KOPT-K1 (cell line): ENCODE results near the gene EHD4.

Experiments used
- H3K27ac ChIP-seq: fragments of 200-600 bp; sonication (generic); 2 replicates; pipeline ENCODE4 v1.5.1; 2016; ENCODE audit warnings: antibody characterized with exemption, mild to moderate bottlenecking, low read depth, low read length; ENCODE audit not compliant: poor library complexity, severe bottlenecking
- H3K36me3 ChIP-seq: fragments of 200-600 bp; sonication (generic); 2 replicates; pipeline ENCODE4 v1.5.1; 2017; ENCODE audit warnings: antibody characterized with exemption, mild to moderate bottlenecking, low read length, moderate library complexity; ENCODE audit not compliant: insufficient read depth
- H3K9me3 ChIP-seq: fragments of 200-600 bp; sonication (generic); 2 replicates; pipeline ENCODE4 v1.5.1; 2017; ENCODE audit warnings: antibody characterized with exemption, low read length, mild to moderate bottlenecking; ENCODE audit not compliant: insufficient read depth, poor library complexity, severe bottlenecking

EHD4 gene

GRCh38 chr15:41988896-41989572, 16.7 kb upstream of the EHD4 start:
- Histone ChIP-seq H3K27ac (no peak overlapping the region), H3K36me3 (no peaks in the 10 kb centered on the region), H3K9me3 (no peaks in the 10 kb centered on the region)

- no peaks in the 10 kb centered on the region for H3K9me3 ChIP-seq
- no peaks in the 10 kb centered on the region for H3K36me3 ChIP-seq
- H3K27ac ChIP-seq = no peak overlapping the region
These were observed 15.5 kb upstream of the EHD4 start for GRCh38 chr15:41987925-41988275.

GRCh38 chr15:41987246-41987924, 15.0 kb upstream of the EHD4 start:
- Histone ChIP-seq H3K36me3 (no peaks in the 10 kb centered on the region), H3K27ac (no peak overlapping the region), H3K9me3 (no peaks in the 10 kb centered on the region)

- Histone ChIP-seq H3K36me3 (no peaks in the 10 kb centered on the region), H3K9me3 (no peaks in the 10 kb centered on the region), H3K27ac (no peak overlapping the region)
These were observed 13.1 kb upstream of the EHD4 start for GRCh38 chr15:41985236-41986160.

- Histone ChIP-seq H3K9me3 (no peaks in the 10 kb centered on the region), H3K27ac (no peak overlapping the region), H3K36me3 (no peaks in the 10 kb centered on the region)
These were observed 12.3 kb upstream of the EHD4 start for GRCh38 chr15:41984622-41985021.

GRCh38 chr15:41983621-41984571, 11.5 kb upstream of the EHD4 start:
- no peaks in the 10 kb centered on the region for H3K36me3 ChIP-seq
- no peaks in the 10 kb centered on the region for H3K9me3 ChIP-seq
- H3K27ac ChIP-seq = no peak overlapping the region

- H3K36me3 ChIP-seq = no peaks in the 10 kb centered on the region
- no peaks in the 10 kb centered on the region for H3K9me3 ChIP-seq
- H3K27ac ChIP-seq = no peak overlapping the region
These were observed 10.9 kb upstream of the EHD4 start for GRCh38 chr15:41983221-41983620.

- Histone ChIP-seq H3K9me3 (no peaks in the 10 kb centered on the region), H3K27ac (no peak overlapping the region), H3K36me3 (no peaks in the 10 kb centered on the region)
These were observed 10.0 kb upstream of the EHD4 start for GRCh38 chr15:41982133-41982930.

GRCh38 chr15:41981371-41982132, 9.2 kb upstream of the EHD4 start:
- Histone ChIP-seq H3K36me3 (no peaks in the 10 kb centered on the region), H3K9me3 (no peaks in the 10 kb centered on the region), H3K27ac (no peak overlapping the region)

GRCh38 chr15:41980654-41981323, 8.4 kb upstream of the EHD4 start:
- H3K27ac ChIP-seq = no peak overlapping the region
- H3K9me3 ChIP-seq = no peaks in the 10 kb centered on the region
- H3K36me3 ChIP-seq = no peaks in the 10 kb centered on the region

GRCh38 chr15:41979493-41980266, 7.3 kb upstream of the EHD4 start:
- Histone ChIP-seq H3K36me3 (no peaks in the 10 kb centered on the region), H3K27ac (no peak overlapping the region), H3K9me3 (no peaks in the 10 kb centered on the region)

GRCh38 chr15:41978534-41978933, 6.2 kb upstream of the EHD4 start:
- H3K9me3 ChIP-seq = no peaks in the 10 kb centered on the region
- H3K36me3 ChIP-seq = no peaks in the 10 kb centered on the region
- no peak overlapping the region for H3K27ac ChIP-seq
